Neural cell (in vitro differentiated cells): ENCODE results near the gene PMEPA1. TPM values are rescaled to one million over a fixed set of nuclear protein-coding genes. Genes with fewer than 3 reads are reported as not detected.

Experiments
- H2AFZ ChIP-seq: fragments of 200-600, 300-800 bp; sonication (generic), shearing (Covaris generic); 2 replicates; pipeline ENCODE4 v1.6.0; 2014; ENCODE audit warnings: low read depth, mild to moderate bottlenecking, antibody characterized with exemption, low read length, moderate library complexity
- H3F3A ChIP-seq: fragments of 200-600 bp; shearing (Covaris generic); 2 replicates; pipeline ENCODE4 v1.6.1; 2016; ENCODE audit warnings: mild to moderate bottlenecking, moderate library complexity, mixed read lengths, antibody characterized with exemption, low read length; ENCODE audit not compliant: insufficient read depth, poor library complexity, severe bottlenecking
- H3K27ac ChIP-seq: fragments of 200-600, 300-800 bp; sonication (generic), shearing (Covaris generic); 2 replicates; pipeline ENCODE4 v1.5.1; 2014; ENCODE audit warnings: mild to moderate bottlenecking, low read length, moderate library complexity
- H3K27me3 ChIP-seq: fragments of 300-800, 200-600 bp; sonication (generic), shearing (Covaris generic); 2 replicates; pipeline ENCODE4 v1.6.0; 2014; ENCODE audit warnings: mild to moderate bottlenecking, low read depth, low read length, moderate library complexity; ENCODE audit not compliant: insufficient read depth
- H3K36me3 ChIP-seq: fragments of 300-800, 200-600 bp; sonication (generic), shearing (Covaris generic); 2 replicates; pipeline ENCODE4 v1.5.1; 2014; ENCODE audit warnings: mild to moderate bottlenecking, antibody characterized with exemption, low read length, moderate library complexity; ENCODE audit not compliant: insufficient read depth
- H3K4me2 ChIP-seq: fragments of 300-800, 200-600 bp; sonication (generic), shearing (Covaris generic); 2 replicates; pipeline ENCODE4 v1.6.0; 2014; ENCODE audit warnings: mild to moderate bottlenecking, low read length
- H3K4me3 ChIP-seq: fragments of 300-800, 200-600 bp; sonication (generic), shearing (Covaris generic); 2 replicates; pipeline ENCODE4 v1.5.1; 2014; ENCODE audit warnings: mild to moderate bottlenecking, low read length, moderate library complexity
- H3K79me2 ChIP-seq: fragments of 200-600 bp; shearing (Covaris generic); replicated peaks from 2 replicates; pipeline ENCODE4 v1.6.0; 2014; ENCODE audit warnings: mild to moderate bottlenecking, low read length, moderate library complexity; ENCODE audit not compliant: insufficient read depth
- H3K9ac ChIP-seq: fragments of 300-800, 200-600 bp; sonication (generic), shearing (Covaris generic); 2 replicates; pipeline ENCODE4 v1.6.1; 2016; ENCODE audit warnings: mild to moderate bottlenecking, low read length, mixed read lengths
- H3K9me2 ChIP-seq: fragments of 200-600 bp; shearing (Covaris generic); 2 replicates; pipeline ENCODE4 v1.6.1; 2016; ENCODE audit warnings: mild to moderate bottlenecking, low read length, mixed read lengths; ENCODE audit not compliant: insufficient read depth
- H3K9me3 ChIP-seq: fragments of 200-600, 300-800 bp; sonication (generic), shearing (Covaris generic); 2 replicates; pipeline ENCODE4 v1.6.1; 2016; ENCODE audit warnings: mild to moderate bottlenecking, mixed run types, low read length, moderate library complexity, mixed read lengths
- H4K20me1 ChIP-seq: fragments of 200-600 bp; shearing (Covaris generic); 2 replicates; pipeline ENCODE4 v1.6.1; 2016; ENCODE audit warnings: mild to moderate bottlenecking, mixed run types; ENCODE audit not compliant: insufficient read depth
- EP300 ChIP-seq: fragments of 450-650 bp; conservative IDR thresholded peaks from 2 replicates; pipeline ENCODE4 v1.6.1; 2014; ENCODE audit warnings: antibody characterized with exemption, mild to moderate bottlenecking, moderate library complexity; ENCODE audit not compliant: poor library complexity, severe bottlenecking
- EZH2 ChIP-seq: fragments of 200-600, 300-800 bp; shearing (Covaris generic), sonication (generic); IDR thresholded peaks from 2 replicates; pipeline ENCODE4 v1.6.1; 2014; ENCODE audit warnings: antibody characterized with exemption, low read length, borderline replicate concordance, mild to moderate bottlenecking; ENCODE audit not compliant: insufficient read depth, poor library complexity, severe bottlenecking
- MXI1 ChIP-seq: fragments of 450-650 bp; conservative IDR thresholded peaks from 2 replicates; pipeline ENCODE4 v1.6.1; 2014; ENCODE audit warnings: antibody characterized with exemption, mild to moderate bottlenecking; ENCODE audit not compliant: poor library complexity, severe bottlenecking
- POLR2AphosphoS5 ChIP-seq: IDR thresholded peaks from 2 replicates; pipeline ENCODE4 v1.6.1; 2012
- RAD21 ChIP-seq: fragments of 450-650 bp; conservative IDR thresholded peaks from 2 replicates; pipeline ENCODE4 v1.6.1; 2014; ENCODE audit warnings: antibody characterized with exemption, mild to moderate bottlenecking, moderate library complexity
- SMC3 ChIP-seq: fragments of 450-650 bp; conservative IDR thresholded peaks from 2 replicates; pipeline ENCODE4 v1.6.1; 2014; ENCODE audit warnings: antibody characterized with exemption, mild to moderate bottlenecking, moderate library complexity; ENCODE audit not compliant: poor library complexity
- TAF1 ChIP-seq: IDR thresholded peaks from 2 replicates; pipeline ENCODE4 v1.6.1; 2012; ENCODE audit warnings: low read depth
- polyA plus RNA-seq: library from polyadenylated mRNA; depleted of rRNA; stranded (reverse); fragments of >200 nt; gene quantifications from 2 replicates; pipeline ENCODE4 v1.2.3, GENCODE V29; 2014
- TF ChIP-seq, protein P1 (sequence below): IDR thresholded peaks from 2 replicates; pipeline ENCODE4 v1.6.1; 2012; ENCODE audit warnings: borderline replicate concordance
- TF ChIP-seq, protein P2 (sequence below): fragments of 450-650 bp; IDR thresholded peaks from 2 replicates; pipeline ENCODE4 v1.5.1; 2014; ENCODE audit warnings: antibody characterized with exemption, mild to moderate bottlenecking, moderate library complexity; ENCODE audit not compliant: poor library complexity, severe bottlenecking

Gene PMEPA1
- polyA plus RNA-seq, 1 donor from 2014 or later: 5.0 TPM

DNA sequence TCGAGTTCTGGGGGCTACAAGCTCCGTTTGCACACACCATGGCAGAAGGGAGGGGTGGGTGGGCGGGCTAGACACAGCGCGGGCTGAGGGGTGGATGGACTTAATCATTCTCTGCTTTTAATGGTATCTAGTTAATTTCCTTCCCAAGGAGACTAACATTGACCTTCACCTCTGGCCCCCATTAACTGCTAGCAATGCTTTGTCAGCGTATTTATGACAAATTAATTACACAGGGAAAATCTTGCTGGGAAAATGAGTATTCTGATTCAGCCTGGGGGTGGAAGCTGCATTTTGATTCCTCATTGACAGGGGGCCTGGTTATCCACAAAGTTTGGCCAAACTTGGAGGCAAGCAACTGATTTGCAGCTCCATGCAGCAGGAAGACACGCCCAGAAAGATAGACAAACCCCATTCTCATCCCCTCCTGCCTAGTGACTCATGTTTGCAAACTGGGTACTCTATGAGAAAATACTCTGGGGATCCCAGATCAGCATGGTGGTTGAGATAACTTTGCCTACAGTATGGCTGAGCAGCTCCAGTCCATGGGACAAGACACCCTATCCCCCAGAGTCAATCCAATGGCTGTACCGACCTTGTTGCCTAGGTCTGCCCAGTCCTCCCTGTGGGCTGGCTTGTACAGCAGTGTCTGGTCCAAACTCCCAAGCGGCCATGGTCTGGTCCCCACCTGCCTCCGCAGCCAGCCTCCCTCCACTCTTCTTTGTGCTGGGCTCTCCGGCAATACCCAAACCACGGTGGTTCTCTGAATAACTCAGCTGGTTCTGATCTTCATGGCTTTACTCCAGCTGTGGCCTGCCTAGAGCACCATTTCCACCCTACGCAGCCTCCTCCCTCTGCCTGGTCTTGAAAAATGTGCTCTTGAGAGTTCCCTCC, 109.2 kb downstream of the PMEPA1 start:
- H4K20me1 ChIP-seq: no peaks in the 10 kb centered on the region
- no peak overlapping the region for H2AFZ ChIP-seq
- H3K9ac ChIP-seq: no peak overlapping the region
- H3K9me3 ChIP-seq: no peaks in the 10 kb centered on the region
- H3F3A ChIP-seq: no peaks in the 10 kb centered on the region
- no peaks in the 10 kb centered on the region for H3K9me2 ChIP-seq
- no peaks in the 10 kb centered on the region for H3K36me3 ChIP-seq
- H3K79me2 ChIP-seq: no peaks in the 10 kb centered on the region
- H3K27me3 ChIP-seq: no peaks in the 10 kb centered on the region
- TF ChIP-seq POLR2AphosphoS5 (no peak), TAF1 (no peak), RAD21 (no peak), EP300 (no peak), EZH2 (no peak), SMC3 (no peak), MXI1 (no peak)
- TF ChIP-seq, protein P1, sequence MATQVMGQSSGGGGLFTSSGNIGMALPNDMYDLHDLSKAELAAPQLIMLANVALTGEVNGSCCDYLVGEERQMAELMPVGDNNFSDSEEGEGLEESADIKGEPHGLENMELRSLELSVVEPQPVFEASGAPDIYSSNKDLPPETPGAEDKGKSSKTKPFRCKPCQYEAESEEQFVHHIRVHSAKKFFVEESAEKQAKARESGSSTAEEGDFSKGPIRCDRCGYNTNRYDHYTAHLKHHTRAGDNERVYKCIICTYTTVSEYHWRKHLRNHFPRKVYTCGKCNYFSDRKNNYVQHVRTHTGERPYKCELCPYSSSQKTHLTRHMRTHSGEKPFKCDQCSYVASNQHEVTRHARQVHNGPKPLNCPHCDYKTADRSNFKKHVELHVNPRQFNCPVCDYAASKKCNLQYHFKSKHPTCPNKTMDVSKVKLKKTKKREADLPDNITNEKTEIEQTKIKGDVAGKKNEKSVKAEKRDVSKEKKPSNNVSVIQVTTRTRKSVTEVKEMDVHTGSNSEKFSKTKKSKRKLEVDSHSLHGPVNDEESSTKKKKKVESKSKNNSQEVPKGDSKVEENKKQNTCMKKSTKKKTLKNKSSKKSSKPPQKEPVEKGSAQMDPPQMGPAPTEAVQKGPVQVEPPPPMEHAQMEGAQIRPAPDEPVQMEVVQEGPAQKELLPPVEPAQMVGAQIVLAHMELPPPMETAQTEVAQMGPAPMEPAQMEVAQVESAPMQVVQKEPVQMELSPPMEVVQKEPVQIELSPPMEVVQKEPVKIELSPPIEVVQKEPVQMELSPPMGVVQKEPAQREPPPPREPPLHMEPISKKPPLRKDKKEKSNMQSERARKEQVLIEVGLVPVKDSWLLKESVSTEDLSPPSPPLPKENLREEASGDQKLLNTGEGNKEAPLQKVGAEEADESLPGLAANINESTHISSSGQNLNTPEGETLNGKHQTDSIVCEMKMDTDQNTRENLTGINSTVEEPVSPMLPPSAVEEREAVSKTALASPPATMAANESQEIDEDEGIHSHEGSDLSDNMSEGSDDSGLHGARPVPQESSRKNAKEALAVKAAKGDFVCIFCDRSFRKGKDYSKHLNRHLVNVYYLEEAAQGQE: no peak
- TF ChIP-seq, protein P2, sequence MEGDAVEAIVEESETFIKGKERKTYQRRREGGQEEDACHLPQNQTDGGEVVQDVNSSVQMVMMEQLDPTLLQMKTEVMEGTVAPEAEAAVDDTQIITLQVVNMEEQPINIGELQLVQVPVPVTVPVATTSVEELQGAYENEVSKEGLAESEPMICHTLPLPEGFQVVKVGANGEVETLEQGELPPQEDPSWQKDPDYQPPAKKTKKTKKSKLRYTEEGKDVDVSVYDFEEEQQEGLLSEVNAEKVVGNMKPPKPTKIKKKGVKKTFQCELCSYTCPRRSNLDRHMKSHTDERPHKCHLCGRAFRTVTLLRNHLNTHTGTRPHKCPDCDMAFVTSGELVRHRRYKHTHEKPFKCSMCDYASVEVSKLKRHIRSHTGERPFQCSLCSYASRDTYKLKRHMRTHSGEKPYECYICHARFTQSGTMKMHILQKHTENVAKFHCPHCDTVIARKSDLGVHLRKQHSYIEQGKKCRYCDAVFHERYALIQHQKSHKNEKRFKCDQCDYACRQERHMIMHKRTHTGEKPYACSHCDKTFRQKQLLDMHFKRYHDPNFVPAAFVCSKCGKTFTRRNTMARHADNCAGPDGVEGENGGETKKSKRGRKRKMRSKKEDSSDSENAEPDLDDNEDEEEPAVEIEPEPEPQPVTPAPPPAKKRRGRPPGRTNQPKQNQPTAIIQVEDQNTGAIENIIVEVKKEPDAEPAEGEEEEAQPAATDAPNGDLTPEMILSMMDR: no peak
- no peak overlapping the region for H3K4me2 ChIP-seq
- H3K27ac ChIP-seq: no peak overlapping the region
- H3K4me3 ChIP-seq: no peak overlapping the region

DNA sequence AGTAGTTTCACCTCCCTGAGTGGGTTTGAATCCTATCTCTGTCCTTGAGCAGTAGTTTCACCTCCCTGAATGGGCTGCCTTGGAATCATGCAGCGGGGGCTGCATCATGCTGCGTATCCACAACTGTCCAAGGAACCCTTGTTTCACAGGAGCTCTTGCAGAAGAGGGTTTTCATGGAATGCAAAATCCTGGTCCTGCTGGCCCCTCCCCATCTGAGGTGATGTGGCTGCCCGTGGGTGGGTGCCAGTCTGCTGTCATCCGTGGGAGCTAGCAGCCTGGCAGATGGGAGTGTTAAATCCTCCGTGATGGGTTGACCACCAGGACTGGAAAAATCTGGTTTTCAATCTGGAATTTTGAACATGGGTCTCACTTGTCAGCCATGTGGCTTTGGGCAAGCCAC, 111.3 kb downstream of the PMEPA1 start:
- TF ChIP-seq RAD21: no peak
- no peak for TF ChIP-seq EP300
- TF ChIP-seq EZH2: no peak
- TF ChIP-seq, protein P1: no peak
- no peak for TF ChIP-seq SMC3
- TF ChIP-seq POLR2AphosphoS5: no peak
- Histone ChIP-seq H3K9ac (no peak overlapping the region), H3K4me2 (no peak overlapping the region), H3K9me2 (no peaks in the 10 kb centered on the region), H3K4me3 (no peak overlapping the region), H2AFZ (no peak overlapping the region), H3K36me3 (no peaks in the 10 kb centered on the region), H4K20me1 (no peaks in the 10 kb centered on the region), H3K79me2 (no peaks in the 10 kb centered on the region), H3K27ac (no peak overlapping the region), H3K9me3 (no peaks in the 10 kb centered on the region), H3K27me3 (no peaks in the 10 kb centered on the region), H3F3A (no peaks in the 10 kb centered on the region)
